Neuron (in vitro differentiated cells): ENCODE data around the gene AGAP9.
"Not testable (repeated sequence)": the region's sequence is repeated elsewhere in the genome, so short reads cannot be mapped to it uniquely, and the experiment has no call there.

Experiments
- H2AFZ ChIP-seq: one replicate; pipeline ENCODE4 v1.6.1; 2013; ENCODE audit warnings: low read depth, mild to moderate bottlenecking, inconsistent platforms, low read length, moderate library complexity
- H3K27me3 ChIP-seq: one replicate; pipeline ENCODE4 v1.6.1; 2013; ENCODE audit warnings: low read length; ENCODE audit not compliant: insufficient read depth
- H3K36me3 ChIP-seq: one replicate; pipeline ENCODE4 v1.6.1; 2013; ENCODE audit warnings: low read length; ENCODE audit not compliant: insufficient read depth
- H3K4me1 ChIP-seq: one replicate; pipeline ENCODE4 v1.6.1; 2013; ENCODE audit warnings: low read length; ENCODE audit not compliant: insufficient read depth
- H3K4me3 ChIP-seq: 2 replicates; pipeline ENCODE4 v1.5.1; 2013; ENCODE audit warnings: mild to moderate bottlenecking, low read length, moderate library complexity
- H3K9me3 ChIP-seq: one replicate; pipeline ENCODE4 v1.6.1; 2013; ENCODE audit warnings: low read length

The AGAP9 gene

GRCh38 chr10:47480133-47480532, 43.3 kb downstream of the AGAP9 start:
- not testable (repeated sequence) for H3K36me3 ChIP-seq, H3K9me3 ChIP-seq, H3K27me3 ChIP-seq, H3K4me1 ChIP-seq, H3K4me3 ChIP-seq, H2AFZ ChIP-seq

DNA sequence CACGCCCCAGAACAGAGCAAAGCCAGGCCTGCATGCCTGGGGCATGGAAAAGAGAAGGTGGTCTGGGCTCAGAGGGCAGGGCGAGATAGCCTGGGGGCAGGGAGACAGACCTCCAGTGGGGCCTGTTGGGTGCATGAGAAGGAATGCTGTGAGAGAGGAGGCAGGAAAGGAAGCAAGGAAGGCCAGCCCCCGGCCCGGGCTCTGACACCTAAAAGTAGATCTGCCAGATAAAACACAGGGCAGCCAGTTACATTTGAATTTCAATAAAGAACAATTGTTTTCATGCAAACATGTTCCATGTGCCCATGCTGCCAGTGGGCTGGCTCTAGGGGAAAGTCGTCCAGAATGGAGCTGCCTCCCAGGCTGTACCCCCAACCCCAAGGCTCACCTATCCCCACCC, 45.3 kb downstream of the AGAP9 start:
- not testable (repeated sequence) for H3K4me1 ChIP-seq, H3K27me3 ChIP-seq, H3K9me3 ChIP-seq, H3K4me3 ChIP-seq, H2AFZ ChIP-seq, H3K36me3 ChIP-seq

DNA sequence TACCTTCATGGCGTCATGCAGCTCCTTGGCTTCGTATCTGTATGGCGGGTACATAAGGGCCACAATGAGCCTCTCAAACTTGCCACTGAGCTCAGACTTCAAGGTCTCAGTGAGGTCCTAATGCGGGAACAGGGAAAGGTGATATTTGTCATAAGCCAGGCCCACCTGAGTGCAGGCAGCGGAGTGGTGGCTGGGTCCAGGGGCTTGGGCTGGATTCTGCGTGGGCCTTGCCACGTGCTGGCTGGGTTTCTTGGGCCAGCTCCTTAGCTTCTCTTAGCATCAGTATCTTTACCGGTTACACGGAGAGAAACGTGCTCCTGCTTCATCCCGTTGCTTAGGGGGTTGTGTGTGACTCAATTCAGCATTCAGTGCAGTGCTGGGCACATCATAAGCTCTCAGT, 46.4 kb downstream of the AGAP9 start:
- H3K27me3 ChIP-seq, H2AFZ ChIP-seq, H3K4me3 ChIP-seq, H3K4me1 ChIP-seq, H3K9me3 ChIP-seq, H3K36me3 ChIP-seq: not testable (repeated sequence)

- H3K9me3 ChIP-seq, H3K4me3 ChIP-seq, H3K36me3 ChIP-seq, H3K4me1 ChIP-seq, H3K27me3 ChIP-seq, H2AFZ ChIP-seq: not testable (repeated sequence)
These were observed 48.3 kb downstream of the AGAP9 start for GRCh38 chr10:47475101-47475500.

DNA sequence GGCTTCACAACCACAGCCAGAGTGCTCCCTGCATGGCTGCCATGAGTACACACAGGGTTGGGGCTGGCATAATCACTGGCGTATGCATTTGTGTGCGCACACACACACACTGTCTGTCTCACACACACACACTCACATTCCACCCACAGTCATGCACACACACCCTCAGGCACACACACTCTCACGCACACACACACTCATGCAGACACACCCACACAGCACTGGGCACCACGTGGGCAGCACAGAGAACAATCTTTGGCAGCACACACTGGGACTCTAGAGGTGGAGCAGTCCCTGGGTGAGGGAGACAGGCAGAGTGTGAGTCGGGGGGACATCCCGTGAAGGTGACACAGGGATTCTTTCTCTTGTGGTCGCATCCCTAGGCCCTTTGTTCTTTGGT, 49.9 kb downstream of the AGAP9 start:
- not testable (repeated sequence) for H3K4me1 ChIP-seq, H2AFZ ChIP-seq, H3K9me3 ChIP-seq, H3K27me3 ChIP-seq, H3K4me3 ChIP-seq, H3K36me3 ChIP-seq

DNA sequence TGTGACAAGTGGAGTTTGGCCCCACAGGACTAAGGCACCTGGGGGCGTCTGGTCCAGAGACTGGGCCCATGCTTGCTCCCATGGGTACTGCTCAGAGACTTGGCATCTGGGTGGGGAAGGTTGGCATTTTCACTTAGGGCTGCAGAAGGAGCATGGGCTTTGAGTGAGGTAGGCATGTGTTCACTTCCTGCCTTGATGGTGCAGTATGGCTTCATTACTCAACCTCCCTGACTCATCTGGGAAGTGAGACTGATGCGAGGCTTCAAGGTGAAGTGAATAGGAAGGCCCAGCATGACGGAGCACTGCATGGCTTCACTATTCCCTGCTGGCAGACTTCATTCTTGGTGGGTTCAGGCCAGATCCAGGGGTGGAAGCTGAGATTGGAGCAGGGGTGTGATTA, 50.8 kb downstream of the AGAP9 start:
- H2AFZ ChIP-seq, H3K4me1 ChIP-seq: not testable (repeated sequence)

GRCh38 chr10:47472072-47472471, 51.4 kb downstream of the AGAP9 start:
- H3K4me3 ChIP-seq, H3K9me3 ChIP-seq, H3K4me1 ChIP-seq, H2AFZ ChIP-seq, H3K27me3 ChIP-seq, H3K36me3 ChIP-seq: not testable (repeated sequence)

More for the DNA sequence above, 50.8 kb downstream of the AGAP9 start:
- not testable (repeated sequence) for H3K36me3 ChIP-seq, H3K4me3 ChIP-seq, H3K9me3 ChIP-seq, H3K27me3 ChIP-seq

GRCh38 chr10:47468731-47469528, 54.5 kb downstream of the AGAP9 start:
- H3K4me3 ChIP-seq, H2AFZ ChIP-seq, H3K9me3 ChIP-seq, H3K27me3 ChIP-seq, H3K4me1 ChIP-seq, H3K36me3 ChIP-seq: not testable (repeated sequence)

- H3K4me3 ChIP-seq, H3K9me3 ChIP-seq, H2AFZ ChIP-seq, H3K27me3 ChIP-seq, H3K36me3 ChIP-seq, H3K4me1 ChIP-seq: not testable (repeated sequence)
These were observed 55.5 kb downstream of the AGAP9 start for GRCh38 chr10:47467957-47468356.

GRCh38 chr10:47467458-47467857, 56.0 kb downstream of the AGAP9 start:
- H3K36me3 ChIP-seq, H3K9me3 ChIP-seq, H3K27me3 ChIP-seq, H3K4me3 ChIP-seq, H2AFZ ChIP-seq, H3K4me1 ChIP-seq: not testable (repeated sequence)

GRCh38 chr10:47465216-47465917, 58.1 kb downstream of the AGAP9 start:
- not testable (repeated sequence) for H3K4me3 ChIP-seq, H2AFZ ChIP-seq, H3K27me3 ChIP-seq, H3K4me1 ChIP-seq, H3K36me3 ChIP-seq, H3K9me3 ChIP-seq

- not testable (repeated sequence) for H3K36me3 ChIP-seq, H3K9me3 ChIP-seq, H3K27me3 ChIP-seq
These were observed 60.7 kb downstream of the AGAP9 start for GRCh38 chr10:47462577-47463358.

DNA sequence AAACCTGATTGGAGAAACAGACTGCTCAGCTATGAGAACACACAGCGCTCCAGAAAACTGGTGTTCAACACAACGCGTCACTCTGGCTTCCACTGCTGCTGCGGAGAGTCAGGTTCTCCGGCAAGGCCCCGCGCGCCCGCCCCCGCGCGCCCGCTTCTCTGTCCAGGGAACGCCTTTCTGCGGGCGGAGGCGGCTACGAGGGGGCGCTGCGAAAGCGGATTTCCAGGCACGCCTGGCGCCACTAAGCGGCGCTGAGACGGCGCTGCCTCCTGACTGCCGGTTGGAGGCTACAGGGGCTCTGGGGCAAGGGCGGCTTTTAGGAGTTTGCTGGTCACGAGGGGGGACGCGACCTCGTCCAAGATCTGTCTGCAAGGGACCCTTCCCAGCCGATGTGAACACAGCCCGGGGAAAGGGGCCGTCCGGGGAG, 62.2 kb downstream of the AGAP9 start:
- not testable (repeated sequence) for H3K27me3 ChIP-seq, H2AFZ ChIP-seq, H3K36me3 ChIP-seq, H3K9me3 ChIP-seq, H3K4me1 ChIP-seq, H3K4me3 ChIP-seq

More at GRCh38 chr10:47462577-47463358, 60.7 kb downstream of the AGAP9 start:
- H2AFZ ChIP-seq, H3K4me1 ChIP-seq, H3K4me3 ChIP-seq: not testable (repeated sequence)
